Mammary epithelial cell (primary cell): ENCODE data around the gene PPFIA2.

Experiments
- CTCF ChIP-seq, 2 donors: IDR thresholded peaks in 1 of 2; conservative IDR thresholded peaks in 1 of 2; 2 replicates each; pipeline ENCODE4 v1.5.1; 2011 to 2012; ENCODE audit warnings: inconsistent platforms in 2 of 2, low read length in 2 of 2, mild to moderate bottlenecking in 2 of 2, control low read depth in 1 of 2, low read depth in 1 of 2; ENCODE audit not compliant: insufficient read depth in 1 of 2; ENCODE audit errors: extremely low read depth in 1 of 2
- EZH2 ChIP-seq: IDR thresholded peaks from 2 replicates; pipeline ENCODE4 v1.6.1; 2012; ENCODE audit warnings: low read length, inconsistent platforms, borderline replicate concordance

- TF ChIP-seq CTCF (conservative IDR thresholded peaks at IDR 0.05 in 1 of 2, IDR thresholded peaks at IDR 0.05 in 1 of 2; ENCODE audit: extremely low read depth in 1 of 2, insufficient read depth in 1 of 2, low read depth in 1 of 2, low read length in 2 of 2) (no peak), EZH2 (no peak)
Observed at GRCh38 chr12:81381951-81382350, 377.2 kb downstream of the PPFIA2 start.
